ENCODE results near the gene CILP.
A peak's percentile ranks its signal among the peaks of the same experiment; 100 is the strongest.
"Not testable (repeated sequence)": the region's sequence is repeated elsewhere in the genome, so short reads cannot be mapped to it uniquely, and the experiment has no call there.

Gene CILP

GRCh38 chr15:65210770-65211481 is at the start of gene CILP:
Gene CILP (minus strand): TSS chr15:65211473. CDS start chr15:65209755, 1,718 bp downstream.
- DNase-seq = no peak

DNA sequence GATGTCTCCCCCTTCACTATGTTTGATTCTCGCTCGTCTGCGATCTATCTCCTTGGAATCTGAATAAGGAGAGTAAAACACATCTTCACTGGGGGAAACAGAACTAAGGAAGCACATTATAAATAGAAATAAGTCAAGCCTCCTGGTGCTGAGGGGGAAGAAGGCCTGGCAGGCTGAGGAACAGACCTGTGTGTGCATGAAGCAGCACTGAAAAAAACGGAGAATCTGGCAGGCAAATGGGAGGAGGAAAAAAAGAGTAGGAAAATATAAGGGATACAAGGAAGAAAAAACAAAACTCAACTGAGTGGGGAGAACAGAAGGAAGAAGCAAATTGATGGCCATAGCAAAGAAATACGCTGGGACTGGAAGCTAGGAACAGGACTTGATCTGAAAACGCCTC is 49.7 kb upstream of the CILP start:
- DNase-seq = no peak

- DNase-seq = no peak
Measured at GRCh38 chr15:65259367-65259797, 48.1 kb upstream of the CILP start.

GRCh38 chr15:65258375-65259262 is 47.3 kb upstream of the CILP start:
- DNase-seq = no peak

DNA sequence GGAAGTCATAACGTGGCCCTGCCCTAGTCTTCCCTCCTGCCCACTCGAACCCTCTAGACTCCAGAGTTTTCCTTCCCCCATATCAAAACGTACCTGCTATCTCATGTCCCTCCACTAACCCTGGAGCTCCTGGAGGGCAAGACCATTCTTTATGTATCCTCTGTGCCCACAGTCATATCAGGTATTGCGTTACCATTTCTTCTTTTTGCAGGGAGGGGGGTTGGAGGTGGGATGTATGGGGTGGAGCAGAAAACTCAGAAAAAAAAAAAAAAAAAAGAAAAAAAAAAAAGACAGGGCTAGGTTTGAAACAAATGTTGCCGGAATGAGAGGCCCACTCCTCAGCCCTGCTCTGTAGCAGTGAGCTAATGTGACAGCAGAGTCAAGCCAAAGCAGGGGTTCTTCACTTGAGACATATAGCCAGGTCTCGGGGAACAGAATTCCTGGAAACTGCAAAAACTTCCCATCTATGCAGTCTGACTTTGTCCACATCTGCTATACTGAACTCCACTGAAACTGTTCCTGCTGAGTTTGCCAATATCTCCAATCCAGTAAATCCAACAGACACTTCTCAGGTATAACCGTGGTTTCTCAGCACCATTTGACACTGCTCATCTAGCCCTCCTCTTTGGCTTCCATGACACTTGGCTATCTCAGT is 44.3 kb upstream of the CILP start:
- no peak for DNase-seq

GRCh38 chr15:65254758-65255157 is 43.5 kb upstream of the CILP start:
- no peak for DNase-seq

DNA sequence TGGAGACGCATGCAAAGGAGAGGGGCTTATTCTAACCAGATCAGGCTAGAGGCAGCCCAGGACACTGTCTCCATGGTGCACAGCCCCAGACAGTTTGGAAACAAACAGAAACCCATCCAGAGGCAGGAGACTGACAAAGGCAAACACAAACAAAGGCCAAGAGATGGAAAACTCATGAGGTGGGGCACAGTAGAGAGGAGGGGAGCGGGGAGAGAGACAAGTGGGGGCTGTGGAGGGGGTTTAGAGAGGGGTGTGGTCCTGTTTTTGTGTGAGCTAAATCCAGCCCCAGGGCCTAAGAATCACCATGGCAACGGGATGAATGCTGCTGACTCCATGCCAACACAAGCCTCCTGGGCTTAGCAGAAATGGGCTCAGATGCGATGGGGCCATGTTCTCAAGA is 43.1 kb upstream of the CILP start:
- DNase-seq = no peak

DNA sequence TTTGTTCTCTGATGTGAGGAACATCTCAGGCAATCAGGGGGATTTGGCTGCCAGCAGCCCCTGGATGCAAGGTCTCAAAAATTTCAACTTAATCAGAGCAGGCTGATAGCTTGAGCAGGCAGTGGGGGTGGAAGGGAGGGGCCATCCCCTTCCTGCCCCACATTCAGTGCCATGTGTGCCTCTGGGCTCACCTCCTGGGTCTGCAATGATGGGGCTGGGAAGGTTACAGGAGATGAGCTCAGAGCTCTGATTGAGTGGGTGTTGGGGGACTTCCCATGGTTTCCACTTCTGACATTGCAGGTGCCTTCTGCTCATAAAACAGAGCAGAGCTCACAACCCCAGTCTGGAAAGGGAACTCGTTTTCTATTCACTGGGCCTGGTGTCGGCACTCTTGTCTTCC is 38.4 kb upstream of the CILP start:
- peak; percentile 35 to 60 for DNase-seq

GRCh38 chr15:65248511-65249255 is 37.4 kb upstream of the CILP start:
- DNase-seq = no peak

DNA sequence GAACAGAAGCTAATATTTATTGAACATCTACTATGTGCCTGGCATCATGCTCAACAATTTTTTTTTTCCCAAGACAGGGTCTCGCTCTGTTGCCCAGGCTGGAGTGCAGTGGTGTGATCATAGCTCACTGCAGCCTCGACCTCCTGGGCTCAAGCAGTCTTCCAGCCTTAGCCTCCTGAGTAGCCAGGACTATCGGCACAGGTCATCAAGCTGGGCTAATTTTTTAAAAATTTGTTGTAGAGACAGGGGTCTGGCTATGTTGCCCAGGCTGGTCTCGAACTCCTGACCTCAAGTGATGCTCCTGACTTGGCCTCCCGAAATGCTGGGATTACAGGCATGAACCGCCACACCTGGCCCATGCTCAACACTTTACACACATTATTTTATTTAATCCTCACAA is 35.7 kb upstream of the CILP start:
- DNase-seq = no peak

DNA sequence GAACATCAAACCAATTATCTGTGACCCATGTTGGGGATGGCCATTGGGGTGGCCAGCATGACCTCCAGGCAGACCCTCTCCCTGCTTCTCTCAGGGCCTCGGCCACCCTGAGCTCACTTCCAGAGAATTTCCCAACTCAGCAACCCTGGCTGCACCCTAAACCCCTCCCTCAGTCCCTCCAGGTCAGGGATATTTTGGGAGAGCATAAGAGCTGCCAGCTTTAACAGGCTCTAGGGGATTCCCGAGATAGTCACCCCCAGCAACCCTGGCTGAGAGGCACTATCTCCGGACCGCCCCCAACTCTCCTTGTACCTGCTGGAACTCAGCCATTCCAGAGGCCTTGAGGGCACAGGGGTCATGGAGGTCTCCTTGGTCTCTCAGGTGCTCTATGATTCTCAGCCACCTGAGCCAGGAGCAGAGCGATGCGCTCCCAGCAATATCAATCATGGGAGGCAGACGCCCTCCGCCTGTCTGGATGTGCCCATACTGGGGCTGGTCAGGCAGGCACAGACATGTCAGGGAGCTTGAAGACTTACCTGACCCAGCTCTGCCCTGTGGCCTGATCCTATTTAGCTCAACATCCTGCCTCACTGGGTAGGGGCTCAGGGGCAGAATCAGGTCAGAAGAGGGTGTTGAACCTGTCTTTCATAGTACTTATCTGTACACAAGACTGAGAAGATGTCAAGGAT is 34.9 kb upstream of the CILP start:
- DNase-seq = no peak

- no peak for DNase-seq
Measured at GRCh38 chr15:65245096-65245856, 34.0 kb upstream of the CILP start.

DNA sequence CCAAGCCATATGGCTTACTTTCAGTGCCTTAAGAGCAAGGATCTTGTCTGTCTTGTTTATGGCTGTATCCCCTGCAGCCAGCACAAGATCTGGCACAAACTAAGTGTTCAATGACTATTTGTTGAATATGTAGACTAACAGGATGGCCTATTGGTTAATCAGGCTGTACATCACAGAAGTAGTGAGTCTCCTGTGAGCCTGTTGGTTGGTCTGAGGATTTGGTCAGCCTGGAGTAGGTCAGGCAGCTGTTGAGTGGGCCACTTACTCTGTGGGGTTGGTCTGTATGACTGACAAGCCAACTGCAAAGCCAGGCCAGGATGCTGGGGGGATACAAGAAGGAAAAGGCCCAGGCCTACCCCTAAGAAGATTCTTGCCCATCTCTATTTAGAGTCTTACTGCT is 33.4 kb upstream of the CILP start:
- DNase-seq = no peak

GRCh38 chr15:65236443-65236842 is 25.2 kb upstream of the CILP start:
- not testable (repeated sequence) for DNase-seq

DNA sequence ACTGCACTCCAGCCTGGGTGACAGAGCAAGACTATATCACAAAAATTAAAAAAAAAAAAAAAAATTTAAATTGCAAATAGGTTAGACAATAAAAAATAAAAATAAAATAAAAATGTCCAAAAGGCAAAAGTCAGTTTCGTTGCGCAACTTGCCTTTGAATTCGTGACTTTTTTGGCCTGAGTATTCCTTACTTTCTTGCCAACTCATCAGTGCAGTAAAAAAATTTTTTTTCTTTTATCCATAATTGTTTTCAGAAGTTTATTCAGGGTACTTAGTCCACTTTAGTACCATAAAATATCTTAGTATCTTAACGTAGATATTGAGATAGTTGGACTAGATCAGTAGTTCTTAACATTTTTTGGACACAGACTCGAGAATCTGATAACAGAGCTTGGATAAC is 22.4 kb upstream of the CILP start:
- no peak for DNase-seq

DNA sequence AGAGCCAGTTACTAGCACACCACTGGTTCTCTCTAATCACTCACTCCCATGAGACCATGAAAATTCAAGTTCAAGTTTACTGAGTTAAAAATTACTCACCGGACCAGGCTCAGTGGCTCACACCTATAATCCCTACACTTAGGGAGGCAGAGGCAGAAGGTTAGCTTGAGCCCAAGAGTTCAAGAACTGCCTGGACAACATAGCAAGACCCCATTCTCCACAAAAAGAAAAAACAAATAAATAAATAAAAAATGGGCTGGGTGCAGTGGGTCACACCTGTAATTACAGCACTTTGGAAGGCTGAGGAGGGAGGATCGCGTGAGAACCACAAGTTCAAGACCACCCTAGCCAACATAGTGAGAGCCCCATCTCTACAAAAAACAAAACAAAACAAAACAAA is 21.2 kb upstream of the CILP start:
- no peak for DNase-seq

DNA sequence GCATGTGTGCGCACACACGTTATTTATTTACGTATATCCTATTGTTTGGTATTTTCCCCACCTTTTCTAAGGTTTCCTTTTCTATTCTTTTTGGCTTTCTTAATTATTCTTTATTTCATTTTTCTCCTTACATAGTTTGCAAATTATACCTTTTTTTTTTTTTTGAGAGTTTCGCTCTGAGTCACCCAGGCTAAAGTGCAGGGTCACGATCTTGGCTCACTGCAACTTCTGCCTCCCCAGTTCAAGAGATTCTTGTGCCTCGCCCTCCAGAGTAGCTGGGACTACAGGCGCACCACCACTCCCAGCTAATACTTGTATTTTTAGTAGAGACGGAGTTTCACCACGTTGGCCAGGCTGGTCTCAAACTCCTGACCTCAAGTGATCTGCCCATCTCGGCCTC is 20.0 kb upstream of the CILP start:
- no peak for DNase-seq

- not testable (repeated sequence) for DNase-seq
Measured at GRCh38 chr15:65226901-65227300, 15.6 kb upstream of the CILP start.

GRCh38 chr15:65226221-65226620 is 14.9 kb upstream of the CILP start:
- no peak for DNase-seq

GRCh38 chr15:65223996-65224395 is 12.7 kb upstream of the CILP start:
- DNase-seq = no peak

- DNase-seq = no peak
Measured at GRCh38 chr15:65222891-65223290, 11.6 kb upstream of the CILP start.

DNA sequence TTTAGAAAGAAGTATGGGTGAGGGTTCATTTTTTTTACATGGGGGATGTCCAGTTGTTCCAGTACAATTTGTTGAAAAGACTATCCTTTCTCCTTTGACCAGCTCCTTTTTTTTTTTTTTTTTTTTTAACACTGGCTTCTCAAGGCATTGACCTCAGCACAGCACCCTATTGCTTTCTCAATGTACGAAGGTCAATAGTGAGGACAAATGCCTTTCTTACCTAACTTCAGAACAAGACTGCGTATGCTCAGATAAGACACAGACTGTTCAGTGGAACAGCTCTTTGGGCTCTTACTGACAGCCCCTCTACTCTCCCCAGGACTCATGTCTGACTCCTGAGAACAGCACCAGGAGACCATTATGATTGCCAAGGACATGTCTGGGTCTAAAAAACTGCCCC is 10.4 kb upstream of the CILP start:
- no peak for DNase-seq

Measured in activated CD4-positive, alpha-beta T cell treated with anti-CD3 and anti-CD28 coated beads for 4 hours (primary cell).